PC-3 (cell line): Measurements from ENCODE around the gene OR2W3. TPM values are rescaled to one million over a fixed set of nuclear protein-coding genes. Genes with fewer than 3 reads are reported as not detected.

ENCODE experiments used
- ATAC-seq: fragments of 200-7000 bp; cut with Tn5 transposase; 2 replicates; pipeline ENCODE4 v1.9.1; 2020; ENCODE audit warnings: mild to moderate bottlenecking, moderate library complexity
- BruUV-seq: library from RNA; stranded (reverse); fragments of 400-500 nt; replicated peaks from 2 replicates; lab custom pipeline; 2021; lab: Mats Ljungman, UMichigan
- CTCF ChIA-PET: fragments of 300-600 bp; sonication (Branson Sonifier 250); formaldehyde crosslinking; loops from one replicate; lab custom pipeline; 2022; ENCODE audit warnings: antibody characterized with exemption; lab: Charles Lee
- POLR2A ChIA-PET: fragments of 300-600 bp; sonication (Branson Sonifier 250); formaldehyde crosslinking; loops from one replicate; lab custom pipeline; 2022; ENCODE audit warnings: antibody characterized with exemption; ENCODE audit not compliant: unreplicated experiment; lab: Charles Lee
- DNase-seq: peaks from one replicate; pipeline ENCODE4 v3.0.0-alpha.2; 2015
- H2AFZ ChIP-seq: fragments of 300-600 bp; sonication (generic); 2 replicates; pipeline ENCODE4 v1.6.0; 2016; ENCODE audit warnings: antibody characterized with exemption, low read length
- H3F3A ChIP-seq: fragments of 300-600 bp; sonication (generic); one replicate; pipeline ENCODE4 v1.6.0; 2017; ENCODE audit warnings: antibody characterized with exemption, low read length, control low read depth, mild to moderate bottlenecking; ENCODE audit not compliant: unreplicated experiment
- H3K27ac ChIP-seq: fragments of 300-600 bp; sonication (generic); 2 replicates; pipeline ENCODE4 v1.5.1; 2016; ENCODE audit warnings: mild to moderate bottlenecking, low read length
- H3K27me3 ChIP-seq: fragments of 300-600 bp; sonication (generic); 2 replicates; pipeline ENCODE4 v1.6.1; 2016; ENCODE audit warnings: low read length, mixed read lengths
- H3K36me3 ChIP-seq: fragments of 300-600 bp; sonication (generic); 2 replicates; pipeline ENCODE4 v1.6.1; 2016; ENCODE audit warnings: low read depth, mixed run types, low read length, mixed read lengths
- H3K4me1 ChIP-seq: fragments of 300-600 bp; sonication (generic); 2 replicates; pipeline ENCODE4 v1.5.1; 2016; ENCODE audit warnings: low read length; ENCODE audit not compliant: insufficient read depth
- H3K4me2 ChIP-seq: fragments of 300-600 bp; sonication (generic); 2 replicates; pipeline ENCODE4 v1.6.0; 2016; ENCODE audit warnings: low read length
- H3K4me3 ChIP-seq: fragments of 300-600 bp; sonication (generic); 2 replicates; pipeline ENCODE4 v1.5.1; 2016; ENCODE audit warnings: mild to moderate bottlenecking, low read length, mixed read lengths
- H3K79me2 ChIP-seq: fragments of 300-600 bp; sonication (generic); 2 replicates; pipeline ENCODE4 v1.6.1; 2017; ENCODE audit warnings: low read length, mixed read lengths
- H3K9ac ChIP-seq: fragments of 300-600 bp; sonication (generic); 2 replicates; pipeline ENCODE4 v1.6.0; 2016; ENCODE audit warnings: mild to moderate bottlenecking, low read length
- H3K9me2 ChIP-seq: fragments of 300-600 bp; sonication (generic); replicated peaks from 2 replicates; pipeline ENCODE4 v1.6.1; 2016; ENCODE audit warnings: mixed run types, low read length, mixed read lengths
- H3K9me3 ChIP-seq: fragments of 300-600 bp; sonication (generic); 2 replicates; pipeline ENCODE4 v1.6.1; 2016; ENCODE audit warnings: low read length, mixed read lengths
- H4K20me1 ChIP-seq: fragments of 300-600 bp; sonication (generic); 2 replicates; pipeline ENCODE4 v1.6.1; 2016; ENCODE audit warnings: low read length, mixed read lengths
- CTCF ChIP-seq: fragments of 300-600 bp; sonication (generic); conservative IDR thresholded peaks from 2 replicates; pipeline ENCODE4 v1.5.1; 2017; ENCODE audit warnings: antibody characterized with exemption, low read depth, mild to moderate bottlenecking, low read length
- EZH2 ChIP-seq: fragments of 300-600 bp; sonication (generic); IDR thresholded peaks from one replicate; pipeline ENCODE4 v1.6.1; 2017; ENCODE audit warnings: antibody characterized with exemption, mild to moderate bottlenecking, low read length; ENCODE audit not compliant: unreplicated experiment
- EZH2phosphoT487 ChIP-seq: fragments of 300-600 bp; sonication (generic); IDR thresholded peaks from 2 replicates; pipeline ENCODE4 v1.6.1; 2018; ENCODE audit warnings: mild to moderate bottlenecking, antibody characterized with exemption, low read length, borderline replicate concordance
- intact Hi-C: fragments of 100-400 bp; cut with micrococcal nuclease; formaldehyde crosslinking; loops from 2 replicates; pipeline ENCODE4 v1.9.0; 2023
- total RNA-seq: library from RNA; depleted of rRNA; stranded (reverse); fragments of >200 nt; gene quantifications from 2 replicates; pipeline ENCODE4 v1.2.3, GENCODE V29; 2014

The OR2W3 gene
- total RNA-seq, 1 experiment from 2014 or later = 4.5 TPM

- BruUV-seq = no TSS peak
- Histone ChIP-seq H3K36me3 (no peaks in the 10 kb centered on the region), H4K20me1 (no peaks in the 10 kb centered on the region), H3K27ac (no peak overlapping the region), H3K4me2 (no peak overlapping the region), H3K79me2 (no peaks in the 10 kb centered on the region), H3K4me1 (peaks cover 20% of the 10 kb centered on the region), H3F3A (no peaks in the 10 kb centered on the region), H3K27me3 (no peaks in the 10 kb centered on the region), H2AFZ (no peak overlapping the region), H3K4me3 (no peak overlapping the region), H3K9me3 (no peaks in the 10 kb centered on the region), H3K9ac (no peak overlapping the region), H3K9me2 (no peaks in the 10 kb centered on the region)
- ChIA-PET POLR2A (no interaction called here), CTCF (no interaction called here)
- TF ChIP-seq EZH2 = no peak
- TF ChIP-seq EZH2phosphoT487 = no peak
- no peak for TF ChIP-seq CTCF
- intact Hi-C loops = no loop called here
- DNase-seq = no peak
- ATAC-seq = no peak
Measured at GRCh38 chr1:247904122-247904521, 8.7 kb downstream of the OR2W3 start.

- no peak overlapping the region for H3K9ac ChIP-seq
- no peaks in the 10 kb centered on the region for H3F3A ChIP-seq
- no peak overlapping the region for H3K4me3 ChIP-seq
- H2AFZ ChIP-seq = no peak overlapping the region
- BruUV-seq = no TSS peak
- DNase-seq (no peak), ATAC-seq (no peak)
- H4K20me1 ChIP-seq = no peaks in the 10 kb centered on the region
- no peaks in the 10 kb centered on the region for H3K27me3 ChIP-seq
- H3K36me3 ChIP-seq = no peaks in the 10 kb centered on the region
- no peak overlapping the region for H3K27ac ChIP-seq
- H3K4me1 ChIP-seq = peaks cover 20% of the 10 kb centered on the region
- ChIA-PET POLR2A (no interaction called here), CTCF (no interaction called here)
- TF ChIP-seq EZH2 (no peak), CTCF (no peak), EZH2phosphoT487 (no peak)
- no peak overlapping the region for H3K4me2 ChIP-seq
- no peaks in the 10 kb centered on the region for H3K9me3 ChIP-seq
- no peaks in the 10 kb centered on the region for H3K9me2 ChIP-seq
- intact Hi-C loops = no loop called here
- H3K79me2 ChIP-seq = no peaks in the 10 kb centered on the region
Measured at GRCh38 chr1:247905181-247905580, 9.8 kb downstream of the OR2W3 start.

- CTCF ChIA-PET = interaction anchor here (0.9 to 1.2 kb wide), 3 partner anchors 9 to 48 kb away, joined by 5 to 14 read pairs (median 5); partner anchors contain the start of gene TRIM58
- no peaks in the 10 kb centered on the region for H3F3A ChIP-seq
- peaks cover 20% of the 10 kb centered on the region for H3K4me1 ChIP-seq
- TF ChIP-seq EZH2phosphoT487 = no peak
- no peak for TF ChIP-seq EZH2
- TF ChIP-seq CTCF = no peak
- no peaks in the 10 kb centered on the region for H3K9me3 ChIP-seq
- H4K20me1 ChIP-seq = no peaks in the 10 kb centered on the region
- ATAC-seq (no peak), DNase-seq (no peak)
- H3K4me3 ChIP-seq = peak overlapping the region; percentile 55
- H3K9ac ChIP-seq = no peak overlapping the region
- POLR2A ChIA-PET = interaction anchor here (0.6 kb wide), 1 partner anchor 88 kb away, joined by 3 read pairs; no protein-coding TSS in a partner anchor
- peak overlapping the region; percentile 80 for H3K4me2 ChIP-seq
- BruUV-seq = no TSS peak
- no peaks in the 10 kb centered on the region for H3K27me3 ChIP-seq
- intact Hi-C loops = no loop called here
- H3K27ac ChIP-seq = peak overlapping the region; percentile 68
- peak overlapping the region; percentile 44 for H2AFZ ChIP-seq
- H3K79me2 ChIP-seq = no peaks in the 10 kb centered on the region
- H3K9me2 ChIP-seq = no peaks in the 10 kb centered on the region
- no peaks in the 10 kb centered on the region for H3K36me3 ChIP-seq
Measured at GRCh38 chr1:247905910-247906503, 10.6 kb downstream of the OR2W3 start.
